Endodermal cell (in vitro differentiated cells): Measurements from ENCODE around the gene CLDN16. TPM values are rescaled to one million over a fixed set of nuclear protein-coding genes. Genes with fewer than 3 reads are reported as not detected.

Experiments used
- DNase-seq: peaks from one replicate; pipeline ENCODE4 v3.0.0-alpha.2; 2017
- H3K27ac ChIP-seq: 2 replicates; pipeline ENCODE4 v1.5.1; 2013; ENCODE audit warnings: mild to moderate bottlenecking, low read depth, low read length, moderate library complexity
- H3K27me3 ChIP-seq: 2 replicates; pipeline ENCODE4 v1.6.1; 2013; ENCODE audit warnings: mild to moderate bottlenecking, low read length, moderate library complexity; ENCODE audit not compliant: insufficient read depth, control insufficient read depth, poor library complexity, severe bottlenecking
- H3K36me3 ChIP-seq: 2 replicates; pipeline ENCODE4 v1.7.0; 2013; ENCODE audit warnings: mild to moderate bottlenecking, low read length, moderate library complexity; ENCODE audit not compliant: control insufficient read depth, insufficient read depth
- H3K4me1 ChIP-seq: one replicate; pipeline ENCODE4 v1.7.0; 2013; ENCODE audit warnings: low read length; ENCODE audit not compliant: control insufficient read depth, insufficient read depth
- H3K4me3 ChIP-seq: 2 replicates; pipeline ENCODE4 v1.5.1; 2013; ENCODE audit warnings: mild to moderate bottlenecking, low read length, moderate library complexity
- H3K9ac ChIP-seq: 2 replicates; pipeline ENCODE4 v1.6.1; 2013; ENCODE audit warnings: mild to moderate bottlenecking, low read length, moderate library complexity; ENCODE audit not compliant: poor library complexity, severe bottlenecking; ENCODE audit errors: extremely low read depth
- H3K9me3 ChIP-seq: 2 replicates; pipeline ENCODE4 v1.6.1; 2013; ENCODE audit warnings: mild to moderate bottlenecking, low read length, moderate library complexity; ENCODE audit not compliant: control insufficient read depth
- H3K27ac Mint-ChIP-seq: 2 replicates; pipeline ENCODE4 v1.8.0; 2020; ENCODE audit warnings: mixed read lengths
- H3K27me3 Mint-ChIP-seq: 2 replicates; pipeline ENCODE4 v1.8.0; 2021; ENCODE audit warnings: mild to moderate bottlenecking, mixed read lengths; ENCODE audit not compliant: insufficient read depth
- H3K36me3 Mint-ChIP-seq: 2 replicates; pipeline ENCODE4 v1.8.0; 2020; ENCODE audit warnings: low read depth, mixed read lengths
- H3K4me1 Mint-ChIP-seq: 2 replicates; pipeline ENCODE4 v1.8.0; 2020; ENCODE audit warnings: mixed read lengths
- H3K4me3 Mint-ChIP-seq: 2 replicates; pipeline ENCODE4 v1.8.0; 2020; ENCODE audit warnings: mild to moderate bottlenecking, moderate library complexity, mixed read lengths
- H3K9me3 Mint-ChIP-seq: 2 replicates; pipeline ENCODE4 v1.8.0; 2020; ENCODE audit warnings: mild to moderate bottlenecking, mixed read lengths
- CTCF ChIP-seq: fragments of 200-600 bp; sonication (generic); conservative IDR thresholded peaks from 2 replicates; pipeline ENCODE4 v1.5.0; 2021; ENCODE audit warnings: antibody characterized with exemption, mild to moderate bottlenecking
- WGBS, 2 experiments: methylation state at CpG; one replicate each; pipeline versions ENCODE4 v1.1.5 to v1.1.7; 2013; ENCODE audit warnings: missing lambda C conversion rate in 2 of 2, mixed read lengths in 1 of 2; ENCODE audit not compliant: insufficient coverage in 1 of 2, insufficient read length in 1 of 2; 5-methylcytosine and 5-hydroxymethylcytosine counted together
- total RNA-seq, 2 donors: library from RNA; stranded (reverse); fragmentation: NEBNext Ultra II Directional in 1 of 2; extraction: Animal tissue kit (Norgen Biotek cat#: 25700) in 1 of 2; gene quantifications; 2 replicates in 1 of 2; 3 replicates in 1 of 2; pipeline ENCODE4 v1.2.1, GENCODE V29; 2021

Gene CLDN16
- total RNA-seq, 2 donors from 2014 or later = 0.40 to 1.1 TPM

- no peak overlapping the region for H3K4me3 ChIP-seq
- H3K27ac Mint-ChIP-seq = no peak overlapping the region
- no peaks in the 10 kb centered on the region for H3K36me3 ChIP-seq
- no peaks in the 10 kb centered on the region for H3K36me3 Mint-ChIP-seq
- no peaks in the 10 kb centered on the region for H3K27me3 ChIP-seq
- DNase-seq = no peak
- no peak overlapping the region for H3K27ac ChIP-seq
- H3K4me1 ChIP-seq = peaks cover 6% of the 10 kb centered on the region
- no peak overlapping the region for H3K4me3 Mint-ChIP-seq
- H3K9me3 Mint-ChIP-seq = no peaks in the 10 kb centered on the region
- H3K9ac ChIP-seq = no peak overlapping the region
- TF ChIP-seq CTCF = no peak
- H3K4me1 Mint-ChIP-seq = peaks cover 15% of the 10 kb centered on the region
- no peaks in the 10 kb centered on the region for H3K27me3 Mint-ChIP-seq
- H3K9me3 ChIP-seq = no peaks in the 10 kb centered on the region
- WGBS, 2 experiments = 45 to 50% methylated on average over 2 of the region's 2 CpGs
These were observed 16.8 kb upstream of the CLDN16 start for GRCh38 chr3:190371152-190371551.

- no peaks in the 10 kb centered on the region for H3K27me3 ChIP-seq
- no peak for DNase-seq
- no peak overlapping the region for H3K27ac ChIP-seq
- no peak overlapping the region for H3K4me3 ChIP-seq
- H3K27me3 Mint-ChIP-seq = no peaks in the 10 kb centered on the region
- no peaks in the 10 kb centered on the region for H3K9me3 ChIP-seq
- H3K4me1 ChIP-seq = peaks cover 6% of the 10 kb centered on the region
- H3K9me3 Mint-ChIP-seq = no peaks in the 10 kb centered on the region
- H3K4me3 Mint-ChIP-seq = no peak overlapping the region
- no peak overlapping the region for H3K9ac ChIP-seq
- no peak overlapping the region for H3K27ac Mint-ChIP-seq
- no peaks in the 10 kb centered on the region for H3K36me3 ChIP-seq
- H3K4me1 Mint-ChIP-seq = peaks cover 25% of the 10 kb centered on the region
- no peak for TF ChIP-seq CTCF
- H3K36me3 Mint-ChIP-seq = no peaks in the 10 kb centered on the region
These were observed 12.7 kb upstream of the CLDN16 start for GRCh38 chr3:190375246-190375645.

GRCh38 chr3:190375671-190376070, 12.3 kb upstream of the CLDN16 start:
- Mint-ChIP-seq H3K27me3 (no peaks in the 10 kb centered on the region), H3K9me3 (no peaks in the 10 kb centered on the region)

More at GRCh38 chr3:190375671-190376070, 12.3 kb upstream of the CLDN16 start:
- 76 to 100% methylated on average over 2 to 3 of the region's 3 CpGs for WGBS, 2 experiments
- Histone ChIP-seq H3K36me3 (no peaks in the 10 kb centered on the region), H3K27ac (no peak overlapping the region), H3K9ac (no peak overlapping the region), H3K4me1 (peaks cover 6% of the 10 kb centered on the region), H3K4me3 (no peak overlapping the region), H3K9me3 (no peaks in the 10 kb centered on the region), H3K27me3 (no peaks in the 10 kb centered on the region)
- no peak overlapping the region for H3K4me3 Mint-ChIP-seq
- H3K27ac Mint-ChIP-seq = no peak overlapping the region
- DNase-seq = no peak
- TF ChIP-seq CTCF = no peak
- H3K4me1 Mint-ChIP-seq = peaks cover 27% of the 10 kb centered on the region
- no peaks in the 10 kb centered on the region for H3K36me3 Mint-ChIP-seq
